Right atrium auricular region (tissue), 2 donors: ENCODE measurements around the gene CST8. TPM values are rescaled to one million over a fixed set of nuclear protein-coding genes. Genes with fewer than 3 reads are reported as not detected.

Experiments used
- DNase-seq: peaks from one replicate; pipeline ENCODE4 v3.0.0-alpha.2; 2019; ENCODE audit warnings: low spot score
- H3K27ac ChIP-seq, 2 donors: fragments of 200-600 bp; sonication (generic); 1 replicate in 1 of 2; 2 replicates in 1 of 2; pipeline ENCODE4 v1.5.1; 2016 to 2019
- H3K27me3 ChIP-seq, 2 donors: fragments of 200-600 bp; sonication (generic); one replicate each; pipeline versions ENCODE4 v1.5.1 to v1.6.0; 2017 to 2019
- H3K36me3 ChIP-seq: fragments of 200-600 bp; sonication (generic); one replicate; pipeline ENCODE4 v1.5.1; 2016
- H3K4me1 ChIP-seq, 2 donors: fragments of 200-600 bp; sonication (generic); one replicate each; pipeline versions ENCODE4 v1.5.1 to v1.6.0; 2017 to 2019
- H3K4me3 ChIP-seq, 2 donors: fragments of 200-600 bp; sonication (generic); 1 replicate in 1 of 2; 2 replicates in 1 of 2; pipeline ENCODE4 v1.5.1; 2017 to 2019; ENCODE audit warnings: mild to moderate bottlenecking in 1 of 2, moderate library complexity in 1 of 2
- H3K9me3 ChIP-seq, 2 donors: fragments of 200-600 bp; sonication (generic); one replicate each; pipeline ENCODE4 v1.5.1; 2019
- CTCF ChIP-seq, 2 donors: fragments of 200-600 bp; sonication (generic); IDR thresholded peaks; one replicate each; pipeline ENCODE4 v1.5.1; 2019; ENCODE audit warnings: antibody characterized with exemption in 2 of 2
- total RNA-seq, 2 donors: library from RNA; depleted of rRNA; stranded (reverse); fragments of >200 nt; gene quantifications; one replicate each; pipeline ENCODE4 v1.1.0, GENCODE V29; 2016

Gene CST8
- total RNA-seq, 2 donors from 2014 or later, result not detected

DNA sequence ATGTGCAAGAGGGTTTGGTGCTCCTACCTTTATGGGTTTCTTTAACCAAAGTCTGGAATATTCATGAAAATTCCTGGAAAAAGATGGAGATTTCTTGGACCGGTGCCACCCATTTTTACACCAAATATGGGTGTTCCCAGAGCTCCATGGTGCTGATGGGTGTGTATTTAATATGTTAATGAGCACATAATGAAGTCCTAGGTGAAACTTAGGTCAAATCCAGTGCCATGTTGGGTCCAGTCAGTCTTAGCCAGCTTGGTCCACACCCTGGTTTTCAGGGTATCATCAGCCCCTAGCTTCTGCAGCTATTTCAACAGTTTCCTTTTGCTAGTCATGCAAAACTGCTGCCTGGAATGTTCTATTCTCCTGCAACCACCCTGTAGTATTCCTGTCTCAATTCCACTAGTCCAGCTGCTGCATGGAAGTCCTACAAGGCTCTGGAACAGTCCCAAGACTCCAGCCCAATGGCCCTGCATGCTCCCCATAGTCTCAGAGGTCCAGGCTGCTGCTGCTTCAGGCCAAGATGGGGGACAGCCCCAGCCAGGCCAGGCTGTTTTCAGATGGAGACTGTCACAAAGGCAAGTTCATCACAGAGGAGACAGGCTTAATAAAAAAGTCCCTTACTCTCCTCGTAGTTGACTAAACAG, 45.5 kb downstream of the CST8 start:
- no peak overlapping the region for H3K4me3 ChIP-seq
- no peak for DNase-seq
- no peaks in the 10 kb centered on the region for H3K36me3 ChIP-seq
- H3K4me1 ChIP-seq, result no peaks in the 10 kb centered on the region
- no peaks in the 10 kb centered on the region for H3K27me3 ChIP-seq
- no peak overlapping the region for H3K27ac ChIP-seq
- no peak for TF ChIP-seq CTCF (IDR thresholded peaks at IDR 0.05)
- no peaks in the 10 kb centered on the region for H3K9me3 ChIP-seq

DNA sequence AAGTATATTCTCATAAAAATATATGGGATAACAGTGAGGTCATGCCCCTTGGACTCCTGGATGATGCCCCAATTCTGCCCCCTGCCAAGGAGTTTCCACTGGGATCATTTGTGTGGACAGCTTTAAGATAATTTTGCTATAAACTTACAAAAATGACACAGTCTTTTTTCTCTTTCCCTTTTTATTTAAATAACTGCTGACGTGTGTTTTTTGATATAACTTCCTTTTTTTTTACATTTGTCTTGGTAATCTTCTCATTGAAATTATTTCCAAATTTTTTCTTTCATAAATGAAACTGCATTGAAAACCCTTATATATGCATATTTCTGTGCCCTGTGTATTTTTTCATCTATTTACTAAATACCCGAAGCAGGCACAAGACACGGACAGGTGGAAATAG, 46.1 kb downstream of the CST8 start:
- Histone ChIP-seq H3K4me1 (no peaks in the 10 kb centered on the region), H3K4me3 (no peak overlapping the region), H3K9me3 (no peaks in the 10 kb centered on the region), H3K27me3 (no peaks in the 10 kb centered on the region), H3K36me3 (no peaks in the 10 kb centered on the region), H3K27ac (no peak overlapping the region)
- no peak for DNase-seq
- no peak for TF ChIP-seq CTCF (IDR thresholded peaks at IDR 0.05)

- H3K4me1 ChIP-seq, result no peaks in the 10 kb centered on the region
- H3K27ac ChIP-seq, result no peak overlapping the region
- no peak for DNase-seq
- no peaks in the 10 kb centered on the region for H3K36me3 ChIP-seq
- no peaks in the 10 kb centered on the region for H3K9me3 ChIP-seq
- no peak for TF ChIP-seq CTCF (IDR thresholded peaks at IDR 0.05)
- no peaks in the 10 kb centered on the region for H3K27me3 ChIP-seq
- no peak overlapping the region for H3K4me3 ChIP-seq
Observed at GRCh38 chr20:23540624-23541023, 49.7 kb downstream of the CST8 start.

DNA sequence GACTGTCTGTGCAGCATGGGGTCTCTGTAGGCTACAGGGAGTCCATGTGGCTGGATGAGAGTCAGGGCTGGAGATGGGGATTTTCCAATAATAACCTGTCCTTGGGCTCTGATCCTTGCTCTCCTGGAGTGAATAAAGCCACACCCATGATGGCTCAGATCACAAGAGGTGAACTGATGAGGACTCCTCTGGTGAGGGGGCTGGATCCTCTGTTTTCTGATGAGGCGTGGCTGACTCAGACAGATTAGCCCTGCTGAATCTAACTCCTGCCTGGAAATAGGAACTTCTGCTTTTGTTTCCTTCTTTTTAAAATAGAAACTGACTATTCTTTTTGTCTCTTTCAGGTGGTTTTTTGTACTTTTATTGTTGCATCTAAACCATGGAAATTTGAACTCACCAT, 50.4 kb downstream of the CST8 start:
- TF ChIP-seq CTCF (IDR thresholded peaks at IDR 0.05), result no peak
- H3K4me3 ChIP-seq, result no peak overlapping the region
- no peak overlapping the region for H3K27ac ChIP-seq
- H3K36me3 ChIP-seq, result no peaks in the 10 kb centered on the region
- H3K4me1 ChIP-seq, result no peaks in the 10 kb centered on the region
- no peak for DNase-seq
- H3K27me3 ChIP-seq, result no peaks in the 10 kb centered on the region
- H3K9me3 ChIP-seq, result no peaks in the 10 kb centered on the region

DNA sequence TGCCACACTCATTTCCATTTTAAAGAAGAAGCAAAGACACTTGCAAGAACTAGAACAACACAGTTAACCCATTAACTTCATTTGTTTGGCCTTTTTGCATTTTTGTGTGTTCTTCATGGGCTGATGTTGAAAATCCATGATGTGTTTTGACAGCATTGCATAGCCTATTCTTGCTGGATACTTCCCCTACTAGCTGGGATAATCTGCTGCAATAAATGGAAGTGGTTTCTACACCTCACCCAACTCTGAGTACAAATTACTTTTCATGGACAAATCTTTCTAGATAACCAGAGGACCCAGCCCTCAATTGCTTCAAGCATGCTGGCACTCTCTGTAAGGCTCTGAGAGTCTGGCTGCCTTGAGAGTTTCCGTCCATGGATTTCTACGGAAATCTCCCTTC, 50.9 kb downstream of the CST8 start:
- no peak for TF ChIP-seq CTCF (IDR thresholded peaks at IDR 0.05)
- no peaks in the 10 kb centered on the region for H3K4me1 ChIP-seq
- H3K27ac ChIP-seq, result no peak overlapping the region
- no peaks in the 10 kb centered on the region for H3K36me3 ChIP-seq
- no peaks in the 10 kb centered on the region for H3K9me3 ChIP-seq
- H3K4me3 ChIP-seq, result no peak overlapping the region
- DNase-seq, result no peak
- H3K27me3 ChIP-seq, result no peaks in the 10 kb centered on the region

GRCh38 chr20:23542801-23543200, 51.9 kb downstream of the CST8 start:
- DNase-seq, result no peak
- Histone ChIP-seq H3K4me3 (no peak overlapping the region), H3K27me3 (no peaks in the 10 kb centered on the region), H3K9me3 (no peaks in the 10 kb centered on the region), H3K27ac (no peak overlapping the region), H3K36me3 (no peaks in the 10 kb centered on the region), H3K4me1 (no peaks in the 10 kb centered on the region)
- TF ChIP-seq CTCF (IDR thresholded peaks at IDR 0.05), result no peak
